ENCODE measurements around the gene RUFY3.
"Not testable (repeated sequence)": the region's sequence is repeated elsewhere in the genome, so short reads cannot be mapped to it uniquely, and the experiment has no call there.

The RUFY3 gene

DNA sequence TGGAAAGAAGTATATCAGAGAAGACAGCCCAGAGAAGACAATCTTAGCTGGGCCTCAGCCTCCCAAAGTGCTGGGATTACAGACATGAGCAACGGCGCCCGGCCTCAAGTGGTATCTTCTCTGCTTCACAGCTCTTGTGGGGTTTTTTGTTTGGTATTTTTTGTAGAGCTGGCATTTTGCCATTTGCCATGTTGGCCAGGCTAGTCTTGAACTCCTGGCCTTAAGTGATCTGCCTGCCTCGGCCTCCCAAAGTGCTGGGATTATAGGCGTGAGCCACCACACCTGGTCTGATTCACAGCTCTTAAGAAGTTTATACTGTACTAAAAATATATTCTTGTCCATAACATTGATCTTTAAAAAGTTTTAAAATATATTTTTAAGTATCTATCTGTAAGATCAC is 21.1 kb upstream of the RUFY3 start:
- in situ Hi-C loops (cut with HindIII; ENCODE audit: low sequenced_read_pairs): no loop called here

GRCh38 chr4:70701271-70701670 is 20.5 kb upstream of the RUFY3 start:
- H3K4me3 ChIP-seq (ENCODE audit: low read depth, low read length): no peak overlapping the region
- TF ChIP-seq CTCF (IDR thresholded peaks at IDR 0.05; ENCODE audit: low read depth, low read length, missing control alignments): no peak
- in situ Hi-C loops (cut with HindIII; ENCODE audit: low sequenced_read_pairs): no loop called here
- no peak for DNase-seq (ENCODE audit: low read depth)

More for the DNA sequence above, 21.1 kb upstream of the RUFY3 start:
- no peak overlapping the region for H3K4me3 ChIP-seq (ENCODE audit: low read depth, low read length)
- no peak for TF ChIP-seq CTCF (IDR thresholded peaks at IDR 0.05; ENCODE audit: low read depth, low read length, missing control alignments)
- DNase-seq (ENCODE audit: low read depth): no peak

DNA sequence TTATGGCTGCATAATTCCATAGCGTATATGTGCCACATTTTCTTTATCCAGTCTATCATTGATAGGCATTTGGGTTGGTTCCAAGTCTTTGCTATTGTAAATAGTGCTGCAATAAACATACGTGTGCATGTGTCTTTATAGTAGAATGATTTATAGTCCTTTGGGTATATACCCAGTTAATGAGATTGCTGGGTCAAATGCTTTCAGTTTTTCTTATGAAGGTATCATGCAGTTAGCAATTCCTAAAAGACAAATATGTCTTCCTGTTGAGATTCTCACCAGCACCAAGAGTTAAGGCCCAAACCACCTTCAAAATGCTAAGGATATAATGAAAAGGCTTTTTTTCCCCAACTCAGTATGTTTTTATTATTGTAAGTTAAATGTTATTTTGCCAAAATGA is 19.2 kb upstream of the RUFY3 start:
- DNase-seq (ENCODE audit: low read depth); H3K4me3 ChIP-seq (ENCODE audit: low read depth, low read length); in situ Hi-C loops (cut with HindIII; ENCODE audit: low sequenced_read_pairs): not testable (repeated sequence)

GRCh38 chr4:70703619-70704214 is 18.0 kb upstream of the RUFY3 start:
- in situ Hi-C loops (cut with HindIII; ENCODE audit: low sequenced_read_pairs): no loop called here
- H3K4me3 ChIP-seq (ENCODE audit: low read depth, low read length): peak overlapping the region; percentile 68
- TF ChIP-seq CTCF (IDR thresholded peaks at IDR 0.05; ENCODE audit: low read depth, low read length, missing control alignments): no peak
- DNase-seq (ENCODE audit: low read depth): no peak

DNA sequence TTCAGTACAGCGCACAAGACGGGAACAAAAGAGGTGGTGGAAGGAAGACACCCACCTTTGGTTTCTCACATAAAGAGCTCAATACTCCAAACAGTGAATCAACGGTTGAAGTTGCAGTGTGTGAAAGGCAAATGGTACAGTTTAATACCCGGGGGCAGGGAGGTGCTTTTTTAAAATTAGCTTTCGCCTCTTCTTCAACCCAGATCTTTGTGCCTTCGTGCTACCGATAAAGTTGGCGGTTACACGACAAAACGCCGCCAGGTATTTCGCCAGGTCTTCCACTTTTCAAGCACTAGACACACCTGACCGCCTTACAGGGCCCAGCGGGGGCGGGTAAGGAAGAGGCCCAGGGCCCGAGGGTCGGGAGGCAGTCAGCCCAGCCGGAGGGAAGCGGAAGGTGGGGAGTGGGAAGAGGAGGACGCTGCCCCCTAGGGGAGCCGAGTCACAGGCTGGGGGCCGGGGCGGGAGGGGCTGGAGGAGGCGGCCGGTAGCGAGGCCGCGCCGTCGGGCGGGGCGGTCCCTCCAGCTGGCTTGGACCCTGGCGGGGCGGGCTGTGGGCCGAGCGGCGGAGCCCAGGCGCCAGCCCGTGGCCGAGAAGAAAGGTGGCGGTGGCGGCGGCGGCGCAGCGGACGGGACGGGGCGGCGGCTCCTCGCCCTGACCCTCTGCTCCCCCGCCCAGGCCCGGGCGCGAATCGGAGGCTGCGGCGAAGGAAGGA is 17.4 kb upstream of the RUFY3 start:
- TF ChIP-seq CTCF (IDR thresholded peaks at IDR 0.05; ENCODE audit: low read depth, low read length, missing control alignments): peak; percentile 31
- no peak for DNase-seq (ENCODE audit: low read depth)
- H3K4me3 ChIP-seq (ENCODE audit: low read depth, low read length): peak overlapping the region; percentile 68
- in situ Hi-C loops (cut with HindIII; ENCODE audit: low sequenced_read_pairs): no loop called here

GRCh38 chr4:70704931-70705182 is 16.9 kb upstream of the RUFY3 start:
- in situ Hi-C loops (cut with HindIII; ENCODE audit: low sequenced_read_pairs): no loop called here
- peak overlapping the region; percentile 68 for H3K4me3 ChIP-seq (ENCODE audit: low read depth, low read length)
- TF ChIP-seq CTCF (IDR thresholded peaks at IDR 0.05; ENCODE audit: low read depth, low read length, missing control alignments): no peak
- no peak for DNase-seq (ENCODE audit: low read depth)

DNA sequence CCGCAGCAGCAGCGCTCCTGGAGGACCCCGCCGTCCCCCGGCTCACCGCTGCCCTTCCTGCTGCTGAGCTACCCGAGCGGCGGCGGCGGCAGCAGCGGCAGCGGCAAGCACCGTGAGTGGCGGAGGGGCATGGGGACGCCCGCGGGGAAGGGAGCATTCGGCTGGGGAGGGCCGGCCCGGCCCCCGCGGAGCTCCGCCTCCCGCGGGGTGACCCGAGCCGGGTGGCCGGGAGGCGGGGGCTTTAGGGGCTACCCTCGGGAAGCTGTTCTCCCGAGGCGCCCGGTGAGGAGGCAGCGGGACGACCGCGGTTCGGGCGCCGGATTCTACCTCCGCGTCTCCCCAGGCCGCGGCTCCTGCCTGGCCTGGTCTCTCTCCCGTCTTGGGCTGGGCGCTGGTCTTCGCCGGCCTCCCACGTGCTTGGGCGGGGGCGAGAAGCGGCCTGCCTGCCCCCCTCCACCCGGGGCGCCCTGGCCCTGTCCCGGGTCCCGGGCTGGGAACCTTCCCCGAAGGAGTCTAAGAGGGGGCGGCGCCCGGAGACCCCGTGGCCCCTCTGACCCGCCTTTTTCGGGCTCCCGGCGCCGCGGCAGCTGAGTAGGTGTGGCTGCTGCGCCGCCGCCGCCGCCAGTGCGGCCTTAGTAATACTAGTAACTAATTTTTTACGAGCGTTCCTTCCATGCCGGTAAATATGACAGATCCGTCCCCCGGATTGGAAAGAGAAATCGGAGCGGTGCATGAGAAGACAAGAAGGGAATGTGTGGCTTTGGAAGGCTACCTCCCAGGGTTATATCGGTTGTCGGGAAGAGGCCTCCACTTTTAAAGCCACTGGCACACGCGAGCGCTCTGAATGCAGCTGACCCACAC is 16.4 kb upstream of the RUFY3 start:
- H3K4me3 ChIP-seq (ENCODE audit: low read depth, low read length): peak overlapping the region; percentile 68
- TF ChIP-seq CTCF (IDR thresholded peaks at IDR 0.05; ENCODE audit: low read depth, low read length, missing control alignments): no peak
- in situ Hi-C loops (cut with HindIII; ENCODE audit: low sequenced_read_pairs): no loop called here
- DNase-seq (ENCODE audit: low read depth): no peak
